Activated T-cell treated with anti-CD3 and anti-CD28 coated beads, Interleukin-2, amount 50 U/mL, for 4 hours (primary cell): ENCODE measurements around the gene PDZD8. TPM values are rescaled to one million over a fixed set of nuclear protein-coding genes. Genes with fewer than 3 reads are reported as not detected.

Experiments
- ATAC-seq, 2 donors: fragments of 200-7000 bp; cut with Tn5 transposase; one replicate each; pipeline ENCODE4 v1.10.0; 2021
- DNase-seq: peaks from one replicate; pipeline ENCODE4 v3.0.0-alpha.2; 2020
- H3K27me3 Mint-ChIP-seq: one replicate; pipeline ENCODE4 v1.8.0; 2021; ENCODE audit warnings: low read depth, mixed read lengths
- H3K36me3 Mint-ChIP-seq: one replicate; pipeline ENCODE4 v1.8.0; 2022; ENCODE audit warnings: mixed read lengths; ENCODE audit not compliant: insufficient read depth
- H3K4me1 Mint-ChIP-seq: one replicate; pipeline ENCODE4 v1.8.0; 2021; ENCODE audit warnings: low read depth, mixed read lengths
- H3K4me3 Mint-ChIP-seq: one replicate; pipeline ENCODE4 v1.8.0; 2021; ENCODE audit warnings: mild to moderate bottlenecking, moderate library complexity, mixed read lengths
- H3K9me3 Mint-ChIP-seq: one replicate; pipeline ENCODE4 v1.8.0; 2021; ENCODE audit warnings: mixed read lengths
- total RNA-seq, 3 donors: library from RNA; stranded (reverse); gene quantifications; one replicate each; pipeline ENCODE4 v1.2.1, GENCODE V29; 2021

Gene PDZD8
- total RNA-seq, 3 donors from 2014 or later: 22.7 to 27.5 (median 25.4) TPM

DNA sequence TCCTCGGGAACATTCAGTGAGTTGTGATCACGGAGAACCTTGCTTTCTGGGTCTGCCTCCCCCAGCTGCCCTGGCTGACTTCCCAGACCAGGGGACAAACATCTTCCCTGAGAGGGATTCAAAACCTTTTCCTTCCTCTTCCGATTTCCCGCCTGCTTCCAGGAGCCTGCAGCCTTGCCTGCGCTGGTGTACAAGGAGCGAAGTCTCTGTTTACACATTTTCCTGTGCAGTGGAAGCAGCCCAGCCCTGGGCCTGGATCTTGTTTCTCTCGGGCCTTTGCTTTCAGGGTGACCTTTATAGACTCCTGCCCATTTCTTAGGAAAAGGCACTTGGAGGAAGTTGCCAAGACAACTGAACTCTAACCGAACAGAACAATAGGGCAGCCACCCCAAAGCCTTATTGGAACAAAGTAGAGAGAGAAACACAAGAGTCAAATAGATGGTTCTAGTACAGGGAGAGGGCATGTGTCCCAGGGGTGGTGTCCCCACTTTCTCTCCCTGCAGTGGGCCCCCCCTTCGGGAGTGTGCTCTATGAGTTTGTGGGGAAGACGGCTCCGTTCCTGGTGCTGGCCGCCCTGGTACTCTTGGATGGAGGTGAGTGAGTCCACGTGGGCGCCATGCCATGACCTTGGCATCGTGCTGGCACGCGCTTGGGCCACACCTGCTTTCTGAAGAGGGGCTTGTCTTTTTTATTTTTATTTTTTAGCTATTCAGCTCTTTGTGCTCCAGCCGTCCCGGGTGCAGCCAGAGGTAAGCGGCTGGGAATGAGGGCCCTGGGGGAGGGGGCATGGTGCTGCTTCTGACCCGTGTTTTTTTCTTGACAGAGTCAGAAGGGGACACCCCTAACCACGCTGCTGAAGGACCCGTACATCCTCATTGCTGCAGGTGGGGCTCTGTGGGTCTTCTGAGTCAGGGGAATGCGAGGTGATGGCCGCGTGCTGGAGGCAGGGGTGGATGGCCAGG, 120.2 kb downstream of the PDZD8 start:
- H3K4me3 Mint-ChIP-seq: no peak overlapping the region
- no peak for DNase-seq
- peaks cover 6% of the 10 kb centered on the region for H3K4me1 Mint-ChIP-seq
- no peaks in the 10 kb centered on the region for H3K9me3 Mint-ChIP-seq
- peaks cover 22% of the 10 kb centered on the region for H3K27me3 Mint-ChIP-seq
- H3K36me3 Mint-ChIP-seq: no peaks in the 10 kb centered on the region
- no peak for ATAC-seq

DNA sequence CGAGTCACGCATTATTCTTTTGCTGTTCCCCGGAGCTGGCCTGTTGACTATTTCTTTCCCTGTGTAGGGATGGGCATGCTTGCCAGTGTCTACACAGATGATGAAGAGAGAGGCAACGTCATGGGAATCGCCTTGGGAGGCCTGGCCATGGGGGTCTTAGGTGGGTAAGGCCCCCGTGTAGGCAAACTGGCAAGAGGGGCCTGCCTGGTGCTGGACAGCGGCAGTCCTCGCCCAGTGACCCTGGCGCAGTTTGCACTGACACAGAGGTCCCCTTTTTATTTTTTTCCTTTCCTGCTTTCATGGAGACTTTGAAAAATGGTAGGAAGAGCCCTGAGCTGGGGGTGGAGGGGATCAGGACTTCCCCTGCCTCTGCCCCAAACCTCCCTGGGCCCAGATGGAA, 120.9 kb downstream of the PDZD8 start:
- no peak for DNase-seq
- Mint-ChIP-seq H3K4me3 (no peak overlapping the region), H3K27me3 (peaks cover 21% of the 10 kb centered on the region), H3K36me3 (no peaks in the 10 kb centered on the region), H3K9me3 (no peaks in the 10 kb centered on the region), H3K4me1 (peaks cover 2% of the 10 kb centered on the region)
- no peak for ATAC-seq

DNA sequence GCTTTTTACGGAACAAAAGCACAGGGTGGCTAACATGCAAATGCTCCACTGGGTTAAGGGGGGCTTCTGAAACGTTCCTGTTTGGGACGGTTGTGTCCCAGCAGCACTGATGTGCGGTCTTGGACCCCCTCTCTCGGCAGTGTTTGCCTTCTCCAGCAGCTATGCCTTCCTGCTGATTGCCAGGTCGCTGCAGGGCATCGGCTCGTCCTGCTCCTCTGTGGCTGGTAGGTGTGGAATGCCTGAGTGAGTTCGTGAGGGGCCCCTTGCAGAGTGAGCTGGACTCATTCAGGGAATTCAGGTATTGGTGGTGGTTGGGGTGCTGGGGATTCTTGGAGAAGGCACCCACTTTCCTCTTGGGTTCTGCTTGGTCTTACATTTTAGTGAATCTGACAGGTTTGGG, 121.3 kb downstream of the PDZD8 start:
- H3K9me3 Mint-ChIP-seq: no peaks in the 10 kb centered on the region
- H3K4me3 Mint-ChIP-seq: no peak overlapping the region
- no peaks in the 10 kb centered on the region for H3K36me3 Mint-ChIP-seq
- H3K4me1 Mint-ChIP-seq: peaks cover 3% of the 10 kb centered on the region
- no peak for ATAC-seq
- DNase-seq: no peak
- H3K27me3 Mint-ChIP-seq: peaks cover 19% of the 10 kb centered on the region

DNA sequence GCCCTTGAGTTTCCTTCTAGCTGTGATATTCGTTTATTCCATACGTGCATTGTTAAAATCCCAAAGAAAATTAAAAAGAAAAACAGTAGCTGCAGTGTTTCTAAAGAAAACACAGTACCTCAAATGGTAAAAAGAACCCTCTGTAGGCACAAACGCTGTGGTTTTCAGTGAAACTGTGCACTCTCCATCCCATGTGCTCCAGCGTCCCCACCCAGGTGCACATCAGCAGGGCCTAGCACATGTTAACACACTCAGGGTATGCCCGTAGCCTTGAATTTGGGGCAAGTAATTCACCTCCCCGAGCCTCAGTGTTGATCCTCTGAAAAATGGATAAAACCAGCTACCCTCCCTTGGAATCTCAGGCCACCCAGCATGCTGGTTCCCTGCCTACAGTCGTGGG, 124.8 kb downstream of the PDZD8 start:
- no peak for DNase-seq
- H3K4me1 Mint-ChIP-seq: peaks cover 3% of the 10 kb centered on the region
- no peaks in the 10 kb centered on the region for H3K9me3 Mint-ChIP-seq
- H3K4me3 Mint-ChIP-seq: no peak overlapping the region
- no peak for ATAC-seq
- H3K27me3 Mint-ChIP-seq: peaks cover 28% of the 10 kb centered on the region
- H3K36me3 Mint-ChIP-seq: no peaks in the 10 kb centered on the region

DNA sequence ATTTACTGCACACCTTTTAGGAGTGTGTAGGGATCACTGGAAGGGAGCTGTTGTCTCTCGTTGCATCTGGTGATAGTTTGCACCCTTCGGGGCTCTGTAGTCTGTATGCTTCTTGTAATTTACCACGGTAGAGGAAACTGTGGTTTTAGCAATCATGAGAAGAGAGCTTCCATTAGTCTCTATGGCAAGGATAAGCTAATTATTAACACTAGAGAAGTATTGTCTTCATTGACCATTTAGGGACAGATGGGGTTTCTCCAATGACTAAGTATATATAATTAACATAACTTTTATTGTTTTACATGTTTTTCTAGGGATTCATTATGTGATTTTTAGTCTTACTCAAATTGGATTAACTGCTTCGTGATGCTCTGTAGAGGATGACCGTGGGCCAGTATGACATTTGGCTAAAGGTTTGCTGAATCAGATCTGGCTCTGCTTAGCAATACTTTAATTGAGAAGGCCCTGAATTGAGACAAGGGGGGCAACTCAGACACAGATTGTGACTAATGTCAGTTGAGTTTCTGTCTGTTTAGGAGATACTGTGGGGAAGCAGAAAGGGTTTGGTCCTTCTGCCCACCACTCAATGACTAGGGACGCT, 125.6 kb downstream of the PDZD8 start:
- ATAC-seq: no peak
- peaks cover 34% of the 10 kb centered on the region for H3K27me3 Mint-ChIP-seq
- H3K4me1 Mint-ChIP-seq: peaks cover 3% of the 10 kb centered on the region
- H3K4me3 Mint-ChIP-seq: no peak overlapping the region
- no peak for DNase-seq
- no peaks in the 10 kb centered on the region for H3K9me3 Mint-ChIP-seq
- H3K36me3 Mint-ChIP-seq: no peaks in the 10 kb centered on the region

DNA sequence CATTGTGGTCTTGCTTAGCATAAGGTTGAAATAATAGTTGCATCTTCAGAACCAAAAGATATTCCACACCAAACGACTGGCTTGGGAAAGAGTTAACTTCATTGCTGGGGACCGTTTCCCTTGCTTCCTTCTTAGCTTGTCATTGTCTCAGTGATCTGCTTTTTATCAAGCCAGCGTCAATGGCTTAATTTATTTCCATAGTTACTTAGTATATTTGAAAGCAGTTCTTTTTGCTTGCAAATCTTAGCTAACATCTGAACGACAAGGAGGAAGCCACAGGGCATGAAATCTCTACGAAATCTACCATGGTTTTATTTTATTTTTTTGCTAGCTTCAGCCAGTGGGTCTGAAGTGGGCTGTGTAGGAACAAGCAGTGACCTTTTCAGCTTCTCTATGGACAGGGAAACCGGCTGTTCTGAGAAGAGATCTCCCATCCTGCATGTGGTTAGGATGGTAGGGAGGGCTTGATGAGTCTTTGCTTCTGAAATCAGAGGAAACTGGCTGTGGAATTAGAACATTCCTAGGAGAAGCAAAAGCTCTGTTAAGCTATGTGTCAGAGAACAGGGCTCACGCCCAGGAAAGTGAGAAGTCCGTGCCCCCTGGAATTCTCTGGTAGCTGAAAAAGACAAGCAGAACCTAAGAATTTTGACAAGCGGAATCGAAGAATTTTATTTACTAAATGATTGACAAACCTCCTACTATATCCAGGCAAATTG, 126.3 kb downstream of the PDZD8 start:
- Mint-ChIP-seq H3K4me3 (no peak overlapping the region), H3K9me3 (no peaks in the 10 kb centered on the region)
- no peak for DNase-seq

DNA sequence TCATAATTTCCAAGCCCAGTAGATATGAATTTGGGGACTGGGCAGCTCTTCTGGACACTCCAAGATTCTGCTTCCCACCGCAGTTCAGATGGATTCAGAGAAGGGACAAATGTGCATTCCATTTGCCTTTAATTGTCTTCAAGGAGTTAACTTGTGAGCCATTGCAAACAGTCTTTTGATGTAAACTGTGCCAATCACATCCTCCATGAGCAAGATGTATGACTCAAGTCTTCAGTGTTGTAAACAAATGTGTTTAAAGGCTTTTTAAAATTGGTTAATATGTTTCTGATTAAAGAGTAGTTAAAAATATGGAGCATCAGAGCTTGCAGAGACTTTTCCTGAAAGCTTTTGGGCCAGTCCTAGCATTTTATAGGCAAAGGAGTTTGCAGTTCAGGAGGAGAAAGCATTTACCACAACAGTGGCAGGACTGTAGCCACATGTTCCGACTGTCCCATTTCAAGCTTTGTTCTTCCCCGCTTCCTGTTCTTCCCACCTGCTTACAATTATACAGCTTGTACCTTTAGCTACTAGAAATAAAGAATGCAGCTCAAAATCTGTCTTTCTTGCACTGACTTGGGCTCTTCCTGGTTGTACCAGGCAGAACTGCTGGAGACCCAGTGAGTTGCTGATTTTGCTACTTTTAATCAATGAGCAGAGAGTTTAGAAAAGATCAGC, 128.1 kb downstream of the PDZD8 start:
- H3K4me3 Mint-ChIP-seq: no peak overlapping the region
- ATAC-seq (no peak), DNase-seq (no peak)
- H3K36me3 Mint-ChIP-seq: no peaks in the 10 kb centered on the region
- no peaks in the 10 kb centered on the region for H3K9me3 Mint-ChIP-seq
- H3K4me1 Mint-ChIP-seq: peaks cover 3% of the 10 kb centered on the region
- peaks cover 56% of the 10 kb centered on the region for H3K27me3 Mint-ChIP-seq

More for the DNA sequence above, 126.3 kb downstream of the PDZD8 start:
- Mint-ChIP-seq H3K27me3 (peaks cover 41% of the 10 kb centered on the region), H3K4me1 (peaks cover 3% of the 10 kb centered on the region), H3K36me3 (no peaks in the 10 kb centered on the region)
- no peak for ATAC-seq

DNA sequence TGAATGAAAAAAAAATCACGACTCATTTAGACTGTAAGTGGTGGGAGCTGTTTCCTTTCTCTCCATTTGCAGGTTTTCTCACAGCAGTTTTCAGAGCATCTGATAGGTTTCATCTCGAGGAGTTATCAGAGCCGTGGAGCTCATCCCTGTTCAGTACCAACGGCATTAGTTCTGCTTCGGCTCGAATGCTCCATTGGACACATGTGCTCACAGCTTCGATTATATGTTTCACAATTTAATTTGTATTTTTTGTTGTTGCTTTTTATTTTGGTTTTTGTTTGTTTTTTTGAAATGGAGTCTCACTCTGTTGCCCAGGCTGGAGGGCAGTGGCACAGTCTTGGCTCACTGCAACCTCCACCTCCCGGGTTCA, 132.8 kb downstream of the PDZD8 start:
- Mint-ChIP-seq H3K9me3 (no peaks in the 10 kb centered on the region), H3K4me1 (peaks cover 3% of the 10 kb centered on the region)

DNA sequence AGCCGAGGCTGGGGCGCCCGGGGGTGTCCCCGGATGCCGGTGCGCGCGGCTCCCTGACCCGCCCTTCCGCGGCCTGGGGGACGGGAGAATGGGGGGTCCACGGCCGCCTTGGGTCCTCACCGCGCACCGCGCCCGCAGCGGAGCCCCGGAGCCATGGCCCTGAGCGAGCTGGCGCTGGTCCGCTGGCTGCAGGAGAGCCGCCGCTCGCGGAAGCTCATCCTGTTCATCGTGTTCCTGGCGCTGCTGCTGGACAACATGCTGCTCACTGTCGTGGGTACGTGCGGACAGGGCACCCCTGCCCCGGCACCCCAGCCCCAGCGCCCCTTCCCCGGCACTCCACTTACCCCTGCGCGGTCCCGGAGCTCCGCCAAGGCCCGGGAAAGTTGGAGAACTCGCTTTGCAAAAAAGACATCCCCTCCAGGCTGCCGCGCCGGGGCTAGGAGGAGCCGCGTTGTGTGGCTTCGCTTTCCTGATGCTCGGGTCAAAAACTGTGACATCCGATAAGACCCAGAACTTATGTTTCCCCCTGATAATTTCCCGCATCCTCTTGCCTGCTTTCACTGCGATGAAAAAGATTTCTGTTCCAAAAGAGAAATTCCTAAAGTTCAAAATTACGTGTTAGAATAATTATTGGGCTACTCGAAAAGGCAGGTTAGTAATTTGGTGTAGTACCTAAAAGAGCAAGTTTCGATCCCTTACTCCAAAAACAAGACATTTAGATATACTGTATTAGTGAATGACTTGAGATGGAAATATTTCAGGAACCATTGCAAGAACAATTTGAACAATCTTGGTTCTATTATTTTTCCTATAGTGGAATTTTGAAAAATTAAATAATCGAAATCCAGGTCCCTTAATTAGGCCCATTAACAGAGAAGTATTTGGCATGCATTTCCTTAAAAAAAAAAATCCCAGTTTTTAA, 133.4 kb downstream of the PDZD8 start:
- ATAC-seq: peak; percentile 21 to 41
- H3K27me3 Mint-ChIP-seq: peaks cover 57% of the 10 kb centered on the region

More for the DNA sequence above, 132.8 kb downstream of the PDZD8 start:
- Mint-ChIP-seq H3K27me3 (peaks cover 61% of the 10 kb centered on the region), H3K4me3 (no peak overlapping the region), H3K36me3 (no peaks in the 10 kb centered on the region)
- ATAC-seq: no peak
- DNase-seq: no peak

DNA sequence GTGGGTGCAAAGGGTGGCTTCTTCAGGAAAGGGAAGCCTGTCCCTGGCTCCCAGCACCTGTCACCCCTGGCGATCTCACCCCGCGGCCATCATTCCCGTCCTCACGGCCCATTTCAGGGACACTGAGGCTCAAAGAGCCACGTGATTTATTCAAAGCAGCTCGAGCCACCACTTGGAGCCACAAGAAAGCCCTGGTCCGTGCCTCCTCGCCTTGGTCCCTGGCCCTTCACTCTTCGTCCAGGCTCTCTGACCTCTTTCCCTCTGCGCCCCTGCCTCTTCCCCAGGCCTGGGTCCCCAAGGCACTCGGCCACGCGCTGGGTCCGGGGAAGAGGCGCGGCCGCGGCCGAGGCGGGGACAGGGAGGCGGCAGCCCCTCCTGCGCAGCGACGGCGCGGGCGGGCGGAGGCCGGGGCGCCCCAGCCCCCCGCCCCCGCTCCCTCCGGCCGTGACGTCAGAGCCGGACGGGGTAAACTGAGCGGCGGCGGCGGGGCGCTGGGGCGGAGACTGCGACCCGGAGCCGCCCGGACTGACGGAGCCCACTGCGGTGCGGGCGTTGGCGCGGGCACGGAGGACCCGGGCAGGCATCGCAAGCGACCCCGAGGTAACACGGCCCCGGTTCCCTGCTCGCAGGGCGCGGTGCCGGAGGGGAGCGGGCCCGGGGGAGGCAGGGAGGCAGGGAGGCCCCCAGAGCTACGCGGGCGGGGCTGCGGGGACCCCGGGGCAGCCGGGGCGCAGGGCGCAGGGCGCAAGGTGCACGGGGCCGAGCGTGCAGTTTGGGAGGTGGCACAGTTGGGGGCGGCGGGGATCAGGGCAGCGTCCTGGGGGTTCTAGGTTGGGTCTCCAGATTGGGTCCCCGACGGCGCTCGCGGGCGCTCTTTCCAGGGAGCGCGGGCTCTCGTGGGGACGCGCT, 134.4 kb downstream of the PDZD8 start, which contains the start of gene SLC18A2:
TSS of gene SLC18A2 (plus strand) at position 494 of the 909 bp plus-strand sequence. CDS start 580 bp downstream, outside the sequence.
- no peaks in the 10 kb centered on the region for H3K9me3 Mint-ChIP-seq
- H3K27me3 Mint-ChIP-seq: peaks cover 51% of the 10 kb centered on the region
- H3K4me1 Mint-ChIP-seq: peaks cover 3% of the 10 kb centered on the region
- ATAC-seq: peak in 1 of 2 donors; percentile 14
- H3K36me3 Mint-ChIP-seq: no peaks in the 10 kb centered on the region
- peak within 1 kb of the TSS; percentile 31 for H3K4me3 Mint-ChIP-seq
- no peak for DNase-seq

More for the DNA sequence above, 133.4 kb downstream of the PDZD8 start:
- DNase-seq: no peak
- H3K4me1 Mint-ChIP-seq: peaks cover 3% of the 10 kb centered on the region
- peak overlapping the region; percentile 31 for H3K4me3 Mint-ChIP-seq
- no peaks in the 10 kb centered on the region for H3K36me3 Mint-ChIP-seq
- no peaks in the 10 kb centered on the region for H3K9me3 Mint-ChIP-seq

DNA sequence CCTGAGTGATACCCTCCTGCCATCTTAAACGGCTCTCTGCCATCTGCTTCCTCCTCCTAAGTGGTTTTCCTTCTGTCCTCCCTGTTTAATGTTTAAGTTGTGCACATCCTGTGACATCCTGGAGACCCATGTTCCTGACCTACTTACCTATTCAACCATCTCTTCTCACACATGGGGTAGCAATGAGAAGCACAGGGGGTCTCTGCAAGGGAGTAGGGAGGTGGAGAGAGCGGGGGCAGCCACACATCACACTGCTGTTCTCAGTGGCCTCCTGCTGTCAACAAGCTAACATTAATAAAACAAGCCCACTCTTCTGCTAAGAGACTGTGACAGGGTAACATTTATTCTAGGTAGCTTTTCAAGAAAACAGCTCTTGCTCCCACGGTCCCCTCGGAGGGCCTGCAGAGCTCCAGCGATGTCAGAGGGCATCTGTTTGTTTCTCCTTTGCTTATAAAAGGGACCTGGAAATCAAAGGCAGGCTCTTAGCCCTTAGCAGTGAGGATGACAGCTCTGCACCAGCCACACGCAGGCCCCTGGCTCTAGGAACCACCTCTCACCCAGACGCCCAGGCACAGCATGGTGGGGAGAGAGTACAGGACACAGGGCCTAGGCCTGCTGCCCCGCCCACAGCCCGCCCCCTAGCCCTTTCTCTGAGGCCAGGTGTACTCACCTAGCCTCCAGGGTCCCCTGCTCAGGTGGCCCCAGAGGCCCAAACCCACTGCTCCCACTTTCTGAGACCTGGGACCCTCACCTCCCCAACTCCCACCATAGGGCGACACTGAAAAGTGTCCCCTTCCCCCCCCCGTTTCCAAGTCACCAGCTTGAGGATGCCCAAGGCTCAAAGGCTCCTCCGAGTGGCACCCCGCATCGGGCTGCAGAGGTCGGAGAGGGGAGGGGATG, 135.3 kb downstream of the PDZD8 start:
- Mint-ChIP-seq H3K27me3 (peaks cover 45% of the 10 kb centered on the region), H3K4me1 (peaks cover 3% of the 10 kb centered on the region), H3K9me3 (no peaks in the 10 kb centered on the region), H3K36me3 (no peaks in the 10 kb centered on the region), H3K4me3 (no peak overlapping the region)
- DNase-seq: no peak
- ATAC-seq: no peak

DNA sequence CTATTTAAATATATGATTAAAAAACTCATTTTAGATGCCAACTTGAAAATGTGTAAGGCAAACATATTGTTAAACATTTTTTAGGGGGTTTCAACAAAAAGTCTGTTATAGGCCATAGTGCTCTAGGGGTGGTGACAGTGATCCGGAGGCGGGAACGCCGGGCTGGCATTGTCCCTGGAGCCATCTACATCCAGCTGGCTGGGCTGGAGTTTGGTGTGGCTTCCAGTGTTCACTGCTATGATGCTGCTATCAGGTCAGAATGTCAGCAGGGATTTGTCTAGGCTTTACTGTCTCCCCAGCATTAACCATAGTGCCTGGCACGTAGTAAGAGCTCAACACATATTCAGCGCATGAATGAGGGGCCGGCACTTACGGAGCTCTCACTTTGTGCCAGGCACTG, 136.2 kb downstream of the PDZD8 start:
- H3K9me3 Mint-ChIP-seq: no peaks in the 10 kb centered on the region
- H3K36me3 Mint-ChIP-seq: no peaks in the 10 kb centered on the region
- DNase-seq: no peak
- no peak overlapping the region for H3K4me3 Mint-ChIP-seq
- ATAC-seq: no peak
- H3K27me3 Mint-ChIP-seq: peaks cover 35% of the 10 kb centered on the region
- peaks cover 3% of the 10 kb centered on the region for H3K4me1 Mint-ChIP-seq
